ENCODE data around the gene AQP4. TPM values are rescaled to one million over a fixed set of nuclear protein-coding genes. Genes with fewer than 3 reads are reported as not detected.
A peak's percentile ranks its signal among the peaks of the same experiment; 100 is the strongest.

Gene AQP4
- total RNA-seq, 1 experiment from 2014 or later, result 0.69 TPM

GRCh38 chr18:26812462-26812861, 53.0 kb downstream of the AQP4 start:
- Histone ChIP-seq H3K36me3 (replicated peaks; ENCODE audit: control insufficient read depth, insufficient read depth, low read length) (no peaks in the 10 kb centered on the region), H3K4me3 (ENCODE audit: insufficient read depth, low read depth, low read length) (no peak overlapping the region), H3K27me3 (ENCODE audit: control insufficient read depth, insufficient read depth, low read length) (no peaks in the 10 kb centered on the region)
- no peak for DNase-seq

DNA sequence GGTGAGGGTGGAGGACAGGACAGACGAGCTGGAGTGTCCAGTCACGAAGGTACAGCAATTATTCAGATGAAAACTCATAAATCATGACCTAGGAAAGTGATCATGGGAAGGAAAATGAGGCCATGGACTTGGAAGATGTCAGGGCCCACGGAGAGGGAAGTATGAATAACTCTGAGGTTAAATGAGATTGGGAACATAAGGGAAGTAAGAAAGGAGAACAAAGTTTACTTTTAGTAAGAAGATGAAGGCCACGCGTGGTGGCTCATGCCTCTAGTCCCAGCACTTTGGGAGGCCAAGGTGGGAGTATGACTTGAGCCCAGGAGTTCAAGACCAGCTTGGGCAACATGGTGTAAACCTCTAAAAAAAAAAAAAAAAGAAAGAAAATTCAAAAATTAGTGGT, 56.2 kb downstream of the AQP4 start:
- Histone ChIP-seq H3K27me3 (ENCODE audit: control insufficient read depth, insufficient read depth, low read length) (no peaks in the 10 kb centered on the region), H3K36me3 (replicated peaks; ENCODE audit: control insufficient read depth, insufficient read depth, low read length) (no peaks in the 10 kb centered on the region), H3K4me3 (ENCODE audit: insufficient read depth, low read depth, low read length) (no peak overlapping the region)
- DNase-seq, result no peak

DNA sequence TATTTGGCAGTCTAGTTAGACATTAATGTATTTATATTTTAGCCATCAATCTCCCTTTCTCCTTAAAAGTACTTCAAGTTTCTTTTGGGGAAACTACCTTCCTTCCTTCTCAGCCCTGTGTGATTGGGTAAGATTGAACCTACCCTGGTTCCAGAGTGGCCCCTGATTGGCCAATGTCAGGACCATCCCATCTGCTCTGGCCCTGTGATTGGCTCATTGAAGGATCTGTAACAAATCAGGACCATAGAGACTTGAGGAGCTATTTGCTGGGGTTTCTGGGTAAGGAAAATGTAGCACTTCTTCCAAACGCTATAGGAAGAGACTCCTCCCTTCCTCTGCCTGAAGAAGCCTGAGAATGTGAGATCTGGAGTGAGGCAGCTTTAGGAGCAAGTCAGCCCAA, 59.3 kb downstream of the AQP4 start:
- no peaks in the 10 kb centered on the region for H3K36me3 ChIP-seq (replicated peaks; ENCODE audit: control insufficient read depth, insufficient read depth, low read length)
- H3K4me3 ChIP-seq (ENCODE audit: insufficient read depth, low read depth, low read length), result no peak overlapping the region
- H3K27me3 ChIP-seq (ENCODE audit: control insufficient read depth, insufficient read depth, low read length), result no peaks in the 10 kb centered on the region
- no peak for DNase-seq

- peak; percentile 19 for DNase-seq
- Histone ChIP-seq H3K36me3 (replicated peaks; ENCODE audit: control insufficient read depth, insufficient read depth, low read length) (no peaks in the 10 kb centered on the region), H3K4me3 (ENCODE audit: insufficient read depth, low read depth, low read length) (no peak overlapping the region), H3K27me3 (ENCODE audit: control insufficient read depth, insufficient read depth, low read length) (no peaks in the 10 kb centered on the region)
These were observed 61.0 kb downstream of the AQP4 start for GRCh38 chr18:26804519-26804918.

DNA sequence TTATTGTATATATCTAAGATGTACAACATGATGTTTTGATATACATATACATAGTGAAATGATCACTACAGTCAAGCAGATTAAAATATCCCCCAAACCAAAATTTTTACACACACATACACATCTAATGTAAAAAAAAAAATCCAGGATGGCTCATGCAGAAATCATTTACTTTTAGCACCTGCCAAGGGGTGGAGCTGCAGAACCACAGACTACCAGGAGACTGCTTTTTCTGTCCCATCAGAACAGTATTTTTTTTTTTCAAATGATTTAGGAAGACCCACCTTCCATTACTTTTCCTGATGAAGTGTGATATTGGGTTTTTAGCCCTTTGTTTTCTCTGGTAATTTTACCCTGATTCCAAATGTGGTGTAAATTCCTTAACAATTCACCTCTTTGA, 61.9 kb downstream of the AQP4 start:
- H3K36me3 ChIP-seq (replicated peaks; ENCODE audit: control insufficient read depth, insufficient read depth, low read length), result no peaks in the 10 kb centered on the region
- H3K27me3 ChIP-seq (ENCODE audit: control insufficient read depth, insufficient read depth, low read length), result no peaks in the 10 kb centered on the region
- DNase-seq, result no peak
- no peak overlapping the region for H3K4me3 ChIP-seq (ENCODE audit: insufficient read depth, low read depth, low read length)

DNA sequence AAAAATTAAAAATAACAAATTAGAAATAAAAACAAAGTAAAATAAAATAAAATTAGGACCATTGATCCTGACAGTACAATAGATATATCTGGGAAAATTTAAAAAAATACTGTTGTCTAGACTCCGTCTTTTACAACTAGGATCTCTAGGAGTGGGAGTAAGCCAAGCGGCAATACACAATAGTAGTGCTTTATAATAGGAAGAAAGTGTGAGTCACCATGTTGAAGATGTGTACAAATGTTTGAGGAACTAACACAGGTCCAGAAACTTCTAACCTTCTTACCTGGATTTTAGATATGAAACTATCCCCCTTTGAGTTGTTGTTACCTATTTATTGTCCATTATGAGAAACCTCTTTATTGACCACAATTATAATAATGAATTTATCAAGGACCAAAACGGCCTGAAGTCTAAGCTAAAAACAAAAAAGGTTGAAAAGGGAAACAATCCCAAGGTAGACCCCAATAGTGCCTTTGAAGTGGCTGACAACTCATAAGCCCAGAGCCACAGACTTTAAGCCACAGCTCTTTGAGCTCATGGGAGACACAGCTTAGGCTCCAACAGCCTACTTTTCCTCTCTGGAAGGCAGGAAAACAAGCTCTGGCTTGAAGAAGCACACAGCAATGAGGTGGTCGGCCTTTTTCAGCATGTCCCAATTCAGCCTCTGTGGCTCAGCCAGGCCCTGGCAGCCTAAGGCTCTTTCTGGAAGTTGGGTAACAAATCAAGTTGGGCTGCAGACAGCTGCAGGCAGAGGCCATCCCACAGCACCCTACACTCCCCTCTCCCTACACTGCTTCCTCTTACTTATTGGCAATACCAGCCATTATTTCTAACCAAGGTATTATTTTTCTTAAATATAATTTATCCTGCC, 62.9 kb downstream of the AQP4 start:
- no peaks in the 10 kb centered on the region for H3K27me3 ChIP-seq (ENCODE audit: control insufficient read depth, insufficient read depth, low read length)
- H3K36me3 ChIP-seq (replicated peaks; ENCODE audit: control insufficient read depth, insufficient read depth, low read length), result no peaks in the 10 kb centered on the region
- H3K4me3 ChIP-seq (ENCODE audit: insufficient read depth, low read depth, low read length), result no peak overlapping the region
- DNase-seq, result no peak

Data from H7 (cell line).